Cerebellar cortex (tissue), 1 donor: ENCODE measurements around the gene PCDHB12.
"Not testable (repeated sequence)": the region's sequence is repeated elsewhere in the genome, so short reads cannot be mapped to it uniquely, and the experiment has no call there.

Experiments used
- DNase-seq: peaks from one replicate; pipeline ENCODE4 v3.0.0-alpha.2; 2015; ENCODE audit warnings: low spot score

PCDHB12 gene

DNA sequence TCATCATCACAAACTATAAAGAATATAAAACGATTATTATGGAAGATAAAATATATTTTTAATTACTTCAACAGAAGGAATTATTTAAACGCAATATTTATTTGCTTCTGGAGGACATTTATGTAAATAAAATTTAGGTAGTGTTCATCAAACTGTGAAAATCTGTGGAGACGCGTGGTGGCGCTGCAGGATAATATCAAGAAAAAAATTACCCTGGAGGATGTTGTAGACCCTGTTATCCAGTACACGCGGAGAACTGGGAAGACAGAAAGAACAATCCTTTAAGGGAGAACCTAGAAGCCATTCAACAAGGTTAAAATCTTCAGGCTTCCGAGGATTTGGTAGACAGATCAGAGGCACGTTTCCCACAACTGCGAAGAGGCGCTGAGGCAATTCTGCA is at the start of gene PCDHB12:
Gene PCDHB12 (plus strand): TSS at position 242 of the 400 bp plus-strand sequence. CDS start 189 bp downstream, outside the sequence.
- DNase-seq, result peak; percentile 43

DNA sequence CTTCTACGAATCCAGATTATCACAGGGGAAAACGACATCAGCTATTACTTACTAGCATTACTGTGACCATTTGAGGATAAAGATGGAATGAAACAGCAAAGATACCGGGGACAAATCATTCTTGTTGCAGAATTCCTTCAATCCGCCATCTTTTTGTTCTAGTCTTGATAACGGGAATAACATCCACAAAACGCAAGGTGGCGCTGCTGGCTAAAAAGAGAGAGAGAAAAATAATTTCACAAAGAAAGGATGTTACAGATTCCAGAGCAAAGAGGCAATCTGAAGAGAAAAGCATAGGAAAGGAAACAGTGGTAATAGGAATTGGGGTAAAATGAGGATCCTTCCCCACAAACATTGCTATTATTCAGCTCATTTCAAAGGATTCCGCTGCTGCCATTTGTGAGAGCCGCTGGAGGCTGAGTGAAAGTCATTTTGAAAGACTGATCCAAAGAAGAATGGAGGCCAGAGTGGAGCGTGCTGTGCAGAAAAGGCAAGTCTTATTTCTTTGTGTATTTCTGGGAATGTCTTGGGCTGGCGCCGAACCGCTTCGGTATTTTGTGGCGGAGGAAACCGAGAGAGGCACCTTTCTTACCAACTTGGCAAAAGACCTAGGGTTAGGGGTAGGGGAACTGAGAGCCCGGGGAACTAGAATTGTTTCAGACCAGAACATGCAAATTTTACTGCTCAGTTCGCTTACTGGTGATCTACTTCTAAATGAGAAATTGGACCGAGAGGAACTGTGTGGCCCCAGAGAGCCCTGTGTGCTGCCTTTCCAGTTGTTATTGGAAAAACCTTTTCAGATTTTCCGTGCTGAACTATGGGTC is 35.9 kb upstream of the PCDHB12 start, which contains the start of gene PCDHB7:
Gene PCDHB7 (plus strand): TSS at position 264 of the 824 bp plus-strand sequence. CDS start 192 bp downstream, at position 456.
- peak; percentile 25 for DNase-seq

DNA sequence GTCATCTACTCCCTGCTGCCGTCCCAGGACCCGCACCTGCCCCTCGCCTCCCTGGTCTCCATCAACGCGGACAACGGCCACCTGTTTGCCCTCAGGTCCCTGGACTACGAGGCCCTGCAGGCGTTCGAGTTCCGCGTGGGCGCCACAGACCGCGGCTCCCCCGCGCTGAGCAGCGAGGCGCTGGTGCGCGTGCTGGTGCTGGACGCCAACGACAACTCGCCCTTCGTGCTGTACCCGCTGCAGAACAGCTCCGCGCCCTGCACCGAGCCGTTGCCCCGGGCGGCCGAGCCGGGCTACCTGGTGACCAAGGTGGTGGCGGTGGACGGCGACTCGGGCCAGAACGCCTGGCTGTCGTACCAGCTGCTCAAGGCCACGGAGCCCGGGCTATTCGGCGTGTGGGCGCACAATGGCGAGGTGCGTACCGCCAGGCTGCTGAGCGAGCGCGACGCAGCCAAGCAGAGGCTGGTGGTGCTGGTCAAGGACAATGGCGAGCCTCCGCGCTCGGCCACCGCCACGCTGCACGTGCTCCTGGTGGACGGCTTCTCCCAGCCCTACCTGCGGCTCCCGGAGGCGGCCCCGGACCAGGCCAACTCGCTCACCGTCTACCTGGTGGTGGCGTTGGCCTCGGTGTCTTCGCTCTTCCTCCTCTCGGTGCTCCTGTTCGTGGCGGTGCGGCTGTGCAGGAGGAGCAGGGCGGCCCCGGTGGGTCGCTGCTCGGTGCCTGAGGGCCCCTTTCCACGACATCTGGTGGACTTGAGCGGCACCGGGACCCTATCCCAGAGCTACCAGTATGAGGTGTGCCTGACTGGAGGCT is 34.0 kb upstream of the PCDHB12 start:
- not testable (repeated sequence) for DNase-seq

DNA sequence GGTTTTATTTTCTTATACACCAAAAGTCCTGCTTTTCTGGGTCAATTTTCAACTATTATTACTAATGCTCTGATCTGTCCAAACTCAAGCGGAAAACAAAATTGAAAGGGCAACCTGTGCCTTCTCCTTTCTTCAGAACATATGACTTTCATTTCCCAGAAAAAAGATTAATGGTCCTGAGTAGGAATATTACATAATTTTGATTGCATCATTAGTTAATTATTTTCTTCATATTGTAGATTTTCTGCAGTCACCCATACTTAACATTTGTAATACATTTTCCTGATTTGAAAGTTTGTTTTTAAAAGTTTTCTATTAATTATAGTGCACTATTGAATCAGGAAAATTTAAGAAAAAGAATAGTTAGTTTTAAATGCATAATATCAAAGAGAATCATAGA is 32.6 kb upstream of the PCDHB12 start:
- no peak for DNase-seq

DNA sequence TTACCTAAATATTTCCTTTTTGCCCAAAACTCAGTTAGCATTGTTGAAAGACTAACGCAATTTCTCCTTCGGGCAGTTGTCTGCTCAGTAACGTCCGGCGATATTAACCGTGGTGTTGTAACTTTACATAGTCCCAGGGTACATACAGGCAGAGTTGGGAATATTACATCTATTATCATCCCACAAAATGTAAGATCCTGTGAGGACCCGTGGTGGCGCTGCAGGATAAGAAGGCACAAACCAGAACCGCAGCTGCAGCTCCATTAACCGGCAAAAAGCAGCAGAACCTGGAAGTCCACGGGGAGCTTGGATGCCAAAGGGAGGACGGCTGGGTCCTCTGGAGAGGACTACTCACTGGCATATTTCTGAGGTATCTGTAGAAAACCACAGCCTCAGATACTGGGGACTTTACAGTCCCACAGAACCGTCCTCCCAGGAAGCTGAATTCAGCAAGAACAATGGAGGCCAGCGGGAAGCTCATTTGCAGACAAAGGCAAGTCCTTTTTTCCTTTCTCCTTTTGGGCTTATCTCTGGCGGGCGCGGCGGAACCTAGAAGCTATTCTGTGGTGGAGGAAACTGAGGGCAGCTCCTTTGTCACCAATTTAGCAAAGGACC is 30.8 kb upstream of the PCDHB12 start, which contains the start of gene PCDHB8:
Gene PCDHB8 (plus strand): TSS at position 214 of the 615 bp plus-strand sequence. CDS start 245 bp downstream, at position 459.
- not testable (repeated sequence) for DNase-seq

DNA sequence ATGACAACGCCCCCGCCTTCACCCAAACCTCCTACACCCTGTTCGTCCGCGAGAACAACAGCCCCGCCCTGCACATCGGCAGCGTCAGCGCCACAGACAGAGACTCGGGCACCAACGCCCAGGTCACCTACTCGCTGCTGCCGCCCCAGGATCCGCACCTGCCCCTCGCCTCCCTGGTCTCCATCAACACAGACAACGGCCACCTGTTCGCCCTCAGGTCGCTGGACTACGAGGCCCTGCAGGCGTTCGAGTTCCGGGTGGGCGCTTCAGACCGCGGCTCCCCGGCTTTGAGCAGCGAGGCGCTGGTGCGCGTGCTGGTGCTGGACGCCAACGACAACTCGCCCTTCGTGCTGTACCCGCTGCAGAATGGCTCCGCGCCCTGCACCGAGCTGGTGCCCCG is 29.1 kb upstream of the PCDHB12 start:
- not testable (repeated sequence) for DNase-seq

DNA sequence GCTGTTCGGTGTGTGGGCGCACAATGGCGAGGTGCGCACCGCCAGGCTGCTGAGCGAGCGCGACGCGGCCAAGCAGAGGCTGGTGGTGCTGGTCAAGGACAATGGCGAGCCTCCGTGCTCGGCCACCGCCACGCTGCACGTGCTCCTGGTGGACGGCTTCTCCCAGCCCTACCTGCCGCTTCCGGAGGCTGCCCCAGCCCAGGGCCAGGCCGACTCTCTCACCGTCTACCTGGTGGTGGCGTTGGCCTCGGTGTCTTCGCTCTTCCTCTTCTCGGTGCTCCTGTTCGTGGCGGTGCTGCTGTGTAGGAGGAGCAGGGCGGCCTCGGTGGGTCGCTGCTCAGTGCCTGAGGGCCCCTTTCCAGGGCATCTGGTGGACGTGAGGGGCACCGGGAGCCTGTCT is 28.6 kb upstream of the PCDHB12 start:
- DNase-seq, result not testable (repeated sequence)

DNA sequence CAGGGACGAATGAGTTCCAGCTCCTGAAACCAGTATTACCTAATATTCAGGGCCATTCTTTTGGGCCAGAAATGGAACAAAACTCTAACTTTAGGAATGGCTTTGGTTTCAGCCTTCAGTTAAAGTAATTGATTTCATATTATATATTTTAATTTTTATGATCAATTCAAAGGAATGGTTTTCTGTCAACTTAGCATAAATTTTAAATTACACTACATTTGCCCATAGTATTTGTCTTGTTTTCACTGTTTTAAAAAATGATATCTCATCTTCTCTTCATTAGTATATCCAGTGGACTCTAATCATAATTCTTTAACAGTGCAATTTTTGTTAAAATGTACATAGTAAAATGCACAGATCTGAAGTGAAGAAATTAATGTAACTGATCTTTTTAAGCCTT is 28.2 kb upstream of the PCDHB12 start:
- no peak for DNase-seq

DNA sequence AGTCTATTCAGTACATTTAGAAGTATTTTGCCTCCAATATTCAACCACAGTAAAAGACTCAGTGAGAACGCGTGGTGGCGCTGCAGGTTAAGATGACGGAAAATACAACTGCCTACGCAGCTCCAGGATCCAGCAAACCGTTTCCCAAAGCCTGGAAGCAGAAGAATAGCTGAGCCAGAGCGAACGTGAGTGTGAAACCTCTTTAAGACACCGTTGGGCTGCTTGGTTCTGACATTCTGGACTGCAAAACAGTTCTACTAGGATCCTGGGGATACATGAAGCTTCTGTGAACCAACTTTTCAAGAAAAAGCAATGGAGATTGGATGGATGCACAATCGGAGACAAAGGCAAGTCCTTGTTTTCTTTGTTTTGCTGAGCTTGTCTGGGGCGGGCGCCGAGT is 26.3 kb upstream of the PCDHB12 start, which contains the start of gene PCDHB16:
Gene PCDHB16 (plus strand): TSS at position 140 of the 400 bp plus-strand sequence. CDS start 173 bp downstream, at position 313.
- peak; percentile 72 for DNase-seq

DNA sequence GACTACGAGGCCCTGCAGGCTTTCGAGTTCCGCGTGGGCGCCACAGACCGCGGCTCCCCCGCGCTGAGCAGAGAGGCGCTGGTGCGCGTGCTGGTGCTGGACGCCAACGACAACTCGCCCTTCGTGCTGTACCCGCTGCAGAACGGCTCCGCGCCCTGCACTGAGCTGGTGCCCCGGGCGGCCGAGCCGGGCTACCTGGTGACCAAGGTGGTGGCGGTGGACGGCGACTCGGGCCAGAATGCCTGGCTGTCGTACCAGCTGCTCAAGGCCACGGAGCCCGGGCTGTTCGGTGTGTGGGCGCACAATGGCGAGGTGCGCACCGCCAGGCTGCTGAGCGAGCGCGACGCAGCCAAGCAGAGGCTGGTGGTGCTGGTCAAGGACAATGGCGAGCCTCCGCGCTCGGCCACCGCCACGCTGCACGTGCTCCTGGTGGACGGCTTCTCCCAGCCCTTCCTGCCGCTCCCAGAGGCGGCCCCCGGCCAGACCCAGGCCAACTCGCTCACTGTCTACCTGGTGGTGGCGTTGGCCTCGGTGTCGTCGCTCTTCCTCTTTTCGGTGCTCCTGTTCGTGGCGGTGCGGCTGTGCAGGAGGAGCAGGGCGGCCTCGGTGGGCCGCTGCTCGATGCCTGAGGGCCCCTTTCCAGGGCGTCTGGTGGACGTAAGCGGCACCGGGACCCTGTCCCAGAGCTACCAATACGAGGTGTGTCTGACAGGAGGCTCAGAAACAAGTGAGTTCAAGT is 24.2 kb upstream of the PCDHB12 start:
- DNase-seq, result not testable (repeated sequence)

DNA sequence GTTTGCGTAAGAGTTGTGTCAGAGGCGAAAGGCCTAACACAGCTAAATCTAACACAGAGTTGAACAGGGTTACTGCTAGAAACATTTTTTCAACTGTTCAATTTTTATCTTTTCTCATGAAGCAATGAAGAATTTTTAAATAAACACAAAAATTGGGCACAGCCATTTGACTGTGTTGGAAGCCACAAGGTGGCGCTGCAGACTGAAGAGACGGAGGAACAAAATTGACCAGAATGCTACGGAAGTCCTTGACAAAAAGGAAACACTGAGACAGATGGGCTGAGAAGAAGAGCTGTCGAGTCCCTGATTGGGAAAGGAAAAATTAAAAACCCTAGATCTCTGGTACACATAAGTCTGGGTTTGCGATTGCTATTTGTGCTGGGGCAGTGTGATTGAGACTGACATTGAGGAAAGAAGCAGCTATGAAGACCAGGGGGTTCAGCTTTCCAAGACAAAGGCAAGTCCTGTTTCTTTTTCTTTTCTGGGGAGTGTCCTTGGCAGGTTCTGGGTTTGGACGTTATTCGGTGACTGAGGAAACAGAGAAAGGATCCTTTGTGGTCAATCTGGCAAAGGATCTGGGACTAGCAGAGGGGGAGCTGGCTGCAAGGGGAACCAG is 21.5 kb upstream of the PCDHB12 start, which contains the start of gene PCDHB9:
Gene PCDHB9 (plus strand): TSS at position 265 of the 616 bp plus-strand sequence. CDS start 158 bp downstream, at position 423.
- peak; percentile 50 for DNase-seq

DNA sequence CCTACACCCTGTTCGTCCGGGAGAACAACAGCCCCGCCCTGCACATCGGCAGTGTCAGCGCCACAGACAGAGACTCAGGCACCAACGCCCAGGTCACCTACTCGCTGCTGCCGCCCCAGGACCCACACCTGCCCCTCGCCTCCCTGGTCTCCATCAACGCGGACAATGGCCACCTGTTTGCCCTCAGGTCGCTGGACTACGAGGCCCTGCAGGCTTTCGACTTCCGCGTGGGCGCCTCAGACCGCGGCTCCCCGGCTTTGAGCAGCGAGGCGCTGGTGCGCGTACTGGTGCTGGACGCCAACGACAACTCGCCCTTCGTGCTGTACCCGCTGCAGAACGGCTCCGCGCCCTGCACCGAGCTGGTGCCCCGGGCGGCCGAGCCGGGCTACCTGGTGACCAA is 19.8 kb upstream of the PCDHB12 start:
- not testable (repeated sequence) for DNase-seq

DNA sequence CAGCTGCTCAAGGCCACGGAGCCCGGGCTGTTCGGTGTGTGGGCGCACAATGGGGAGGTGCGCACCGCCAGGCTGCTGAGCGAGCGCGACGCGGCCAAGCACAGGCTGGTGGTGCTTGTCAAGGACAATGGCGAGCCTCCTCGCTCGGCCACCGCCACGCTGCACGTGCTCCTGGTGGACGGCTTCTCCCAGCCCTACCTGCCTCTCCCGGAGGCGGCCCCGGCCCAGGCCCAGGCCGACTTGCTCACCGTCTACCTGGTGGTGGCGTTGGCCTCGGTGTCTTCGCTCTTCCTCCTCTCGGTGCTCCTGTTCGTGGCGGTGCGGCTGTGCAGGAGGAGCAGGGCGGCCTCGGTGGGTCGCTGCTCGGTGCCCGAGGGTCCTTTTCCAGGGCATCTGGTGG is 19.4 kb upstream of the PCDHB12 start:
- DNase-seq, result not testable (repeated sequence)

DNA sequence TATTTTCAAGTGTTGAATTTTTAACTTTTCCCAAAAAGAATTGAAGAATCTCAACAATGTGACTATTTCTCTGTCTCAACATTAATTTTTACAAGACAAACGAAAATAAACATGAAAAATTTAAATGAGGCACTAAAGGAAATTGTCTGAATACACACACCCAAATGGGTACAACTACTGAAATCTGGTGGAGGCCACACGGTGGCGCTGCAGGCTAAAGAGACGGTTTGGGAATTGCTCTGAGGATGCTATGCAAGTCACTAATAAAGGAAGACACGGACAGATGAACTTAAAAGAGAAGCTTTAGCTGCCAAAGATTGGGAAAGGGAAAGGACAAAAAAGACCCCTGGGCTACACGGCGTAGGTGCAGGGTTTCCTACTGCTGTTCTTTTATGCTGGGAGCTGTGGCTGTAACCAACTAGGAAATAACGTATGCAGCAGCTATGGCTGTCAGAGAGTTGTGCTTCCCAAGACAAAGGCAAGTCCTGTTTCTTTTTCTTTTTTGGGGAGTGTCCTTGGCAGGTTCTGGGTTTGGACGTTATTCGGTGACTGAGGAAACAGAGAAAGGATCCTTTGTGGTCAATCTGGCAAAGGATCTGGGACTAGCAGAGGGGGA is 16.3 kb upstream of the PCDHB12 start, which contains the start of gene PCDHB10:
Gene PCDHB10 (plus strand): TSS at position 244 of the 616 bp plus-strand sequence. CDS start 200 bp downstream, at position 444.
- DNase-seq, result peak; percentile 64

DNA sequence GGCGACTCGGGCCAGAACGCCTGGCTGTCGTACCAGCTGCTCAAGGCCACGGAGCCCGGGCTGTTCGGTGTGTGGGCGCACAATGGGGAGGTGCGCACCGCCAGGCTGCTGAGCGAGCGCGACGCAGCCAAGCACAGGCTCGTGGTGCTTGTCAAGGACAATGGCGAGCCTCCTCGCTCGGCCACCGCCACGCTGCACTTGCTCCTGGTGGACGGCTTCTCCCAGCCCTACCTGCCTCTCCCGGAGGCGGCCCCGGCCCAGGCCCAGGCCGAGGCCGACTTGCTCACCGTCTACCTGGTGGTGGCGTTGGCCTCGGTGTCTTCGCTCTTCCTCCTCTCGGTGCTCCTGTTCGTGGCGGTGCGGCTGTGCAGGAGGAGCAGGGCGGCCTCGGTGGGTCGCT is 14.2 kb upstream of the PCDHB12 start:
- DNase-seq, result not testable (repeated sequence)

DNA sequence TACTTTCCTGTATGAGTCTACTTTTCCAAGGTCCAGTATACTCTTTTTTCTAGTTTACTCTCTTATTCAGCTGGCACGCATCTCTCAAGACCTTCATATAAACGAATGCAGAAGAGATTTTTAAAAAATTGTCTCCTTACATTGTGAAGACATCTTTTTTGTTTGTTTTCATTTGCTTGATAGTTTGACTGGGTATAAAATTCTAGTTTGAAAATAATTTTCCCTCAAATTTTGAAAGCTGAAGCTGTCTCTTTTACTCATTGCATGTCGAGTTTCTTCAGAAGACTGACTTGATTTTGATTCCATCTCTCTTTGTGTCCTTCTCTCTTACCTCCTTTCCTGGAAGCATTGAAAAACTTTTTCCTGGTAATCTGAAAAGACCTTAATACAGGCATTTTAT is 12.2 kb upstream of the PCDHB12 start:
- DNase-seq, result no peak

DNA sequence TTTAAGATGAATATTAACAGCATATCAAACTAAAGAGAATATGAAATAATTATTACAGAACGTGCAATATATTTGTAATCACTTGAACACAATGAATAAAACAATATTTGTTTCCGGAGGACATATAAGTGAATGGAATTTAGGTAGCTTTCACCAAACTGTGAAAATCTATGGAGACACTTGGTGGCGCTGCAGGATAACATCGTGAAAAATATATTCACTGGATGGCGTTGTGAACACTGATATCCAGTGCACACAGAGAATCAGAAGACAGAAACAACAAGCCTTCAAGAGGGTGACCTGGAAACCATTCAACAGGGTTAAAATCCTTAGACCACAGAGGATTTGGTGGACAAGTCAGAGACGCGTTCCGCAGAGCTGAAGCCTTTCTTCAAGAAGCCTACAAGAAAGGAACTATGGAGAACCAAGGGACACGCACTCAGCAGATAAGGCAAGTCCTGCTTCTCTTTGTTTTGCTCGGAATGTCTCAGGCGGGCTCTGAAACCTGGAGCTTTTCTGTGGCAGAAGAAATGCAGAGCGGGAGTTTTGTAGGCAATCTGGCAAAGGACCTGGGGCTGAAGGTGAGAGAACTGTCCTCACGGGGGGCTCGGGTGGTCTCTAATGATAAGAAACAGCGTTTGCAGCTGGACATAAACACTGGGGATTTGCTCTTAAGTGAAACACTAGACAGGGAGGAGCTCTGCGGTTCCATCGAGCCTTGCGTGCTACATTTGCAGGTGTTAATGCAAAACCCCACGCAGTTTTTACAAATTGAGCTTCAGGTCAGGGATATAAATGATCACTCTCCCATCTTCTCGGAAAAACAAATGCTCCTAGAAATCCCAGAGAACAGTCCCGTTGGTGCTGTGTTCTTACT is 8.9 kb upstream of the PCDHB12 start, which contains the start of gene PCDHB11:
Gene PCDHB11 (plus strand): TSS at position 269 of the 877 bp plus-strand sequence. CDS start 148 bp downstream, at position 417.
- peak; percentile 57 for DNase-seq

DNA sequence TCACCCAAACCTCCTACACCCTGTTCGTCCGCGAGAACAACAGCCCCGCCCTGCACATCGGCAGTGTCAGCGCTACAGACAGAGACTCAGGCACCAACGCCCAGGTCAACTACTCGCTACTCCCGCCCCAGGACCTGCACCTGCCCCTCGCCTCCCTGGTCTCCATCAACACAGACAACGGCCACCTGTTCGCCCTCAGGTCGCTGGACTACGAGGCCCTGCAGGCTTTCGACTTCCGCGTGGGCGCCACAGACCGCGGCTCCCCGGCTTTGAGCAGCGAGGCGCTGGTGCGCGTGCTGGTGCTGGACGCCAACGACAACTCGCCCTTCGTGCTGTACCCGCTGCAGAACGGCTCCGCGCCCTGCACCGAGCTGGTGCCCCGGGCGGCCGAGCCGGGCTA is 7.4 kb upstream of the PCDHB12 start:
- DNase-seq, result not testable (repeated sequence)

DNA sequence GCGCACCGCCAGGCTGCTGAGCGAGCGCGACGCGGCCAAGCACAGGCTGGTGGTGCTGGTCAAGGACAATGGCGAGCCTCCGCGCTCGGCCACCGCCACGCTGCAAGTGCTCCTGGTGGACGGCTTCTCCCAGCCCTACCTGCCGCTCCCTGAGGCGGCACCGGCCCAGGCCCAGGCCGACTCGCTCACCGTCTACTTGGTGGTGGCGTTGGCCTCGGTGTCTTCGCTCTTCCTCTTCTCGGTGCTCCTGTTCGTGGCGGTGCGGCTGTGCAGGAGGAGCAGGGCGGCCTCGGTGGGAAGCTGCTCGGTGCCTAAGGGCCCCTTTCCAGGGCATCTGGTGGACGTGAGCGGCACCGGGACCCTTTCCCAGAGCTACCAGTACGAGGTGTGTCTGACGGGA is 6.9 kb upstream of the PCDHB12 start:
- DNase-seq, result not testable (repeated sequence)
